CD14-positive monocyte (primary cell): ENCODE measurements around the gene SLC35E4. TPM values are rescaled to one million over a fixed set of nuclear protein-coding genes. Genes with fewer than 3 reads are reported as not detected.

Experiments used
- DNase-seq, 3 donors: peaks; one replicate each; pipeline ENCODE4 v3.0.0-alpha.2; 2011 to 2022
- H2AFZ ChIP-seq: 2 replicates; pipeline ENCODE4 v1.6.0; 2012; ENCODE audit warnings: mild to moderate bottlenecking, low read depth, low read length, inconsistent platforms; ENCODE audit not compliant: insufficient read depth, poor library complexity, severe bottlenecking
- H3K27ac ChIP-seq, 2 donors: 1 replicate in 1 of 2; 2 replicates in 1 of 2; pipeline ENCODE4 v1.5.1; 2012 to 2013; ENCODE audit warnings: low read length in 2 of 2, control low read depth in 1 of 2, inconsistent platforms in 1 of 2, low read depth in 1 of 2, mild to moderate bottlenecking in 1 of 2
- H3K27me3 ChIP-seq, 2 donors: one replicate each; pipeline versions ENCODE4 v1.6.0 to v1.6.1; 2011 to 2013; ENCODE audit warnings: low read length in 2 of 2; ENCODE audit not compliant: control insufficient read depth in 2 of 2, insufficient read depth in 2 of 2
- H3K36me3 ChIP-seq, 2 donors: replicated peaks in 1 of 2; 1 replicate in 1 of 2; 2 replicates in 1 of 2; pipeline versions ENCODE4 v1.5.1 to v1.6.1; 2012 to 2013; ENCODE audit warnings: low read length in 2 of 2, control low read depth in 1 of 2, inconsistent platforms in 1 of 2, mild to moderate bottlenecking in 1 of 2; ENCODE audit not compliant: insufficient read depth in 2 of 2, control insufficient read depth in 1 of 2
- H3K4me1 ChIP-seq, 2 donors: 1 replicate in 1 of 2; 2 replicates in 1 of 2; pipeline versions ENCODE4 v1.5.1 to v1.6.1; 2012 to 2013; ENCODE audit warnings: low read length in 2 of 2, control low read depth in 1 of 2, inconsistent platforms in 1 of 2, mild to moderate bottlenecking in 1 of 2, moderate library complexity in 1 of 2; ENCODE audit not compliant: insufficient read depth in 2 of 2, control insufficient read depth in 1 of 2
- H3K4me2 ChIP-seq: replicated peaks from 2 replicates; pipeline ENCODE3; 2012; ENCODE audit warnings: low read length, moderate library complexity, mild to moderate bottlenecking; ENCODE audit not compliant: poor library complexity, severe bottlenecking; ENCODE audit errors: extremely low read depth
- H3K4me3 ChIP-seq, 3 experiments: fragments of 200-600 bp in 1 of 3; sonication (generic) in 1 of 3; replicated peaks in 1 of 3; 1 replicate in 2 of 3; 2 replicates in 1 of 3; pipeline ENCODE4 v1.5.1; 2011 to 2013; ENCODE audit warnings: low read length in 3 of 3, mild to moderate bottlenecking in 3 of 3, control low read depth in 2 of 3, low read depth in 2 of 3, inconsistent platforms in 1 of 3, moderate library complexity in 1 of 3
- H3K79me2 ChIP-seq: 2 replicates; pipeline ENCODE4 v1.6.0; 2012; ENCODE audit warnings: mild to moderate bottlenecking, control low read depth, inconsistent platforms, low read length, moderate library complexity; ENCODE audit not compliant: insufficient read depth
- H3K9ac ChIP-seq: 2 replicates; pipeline ENCODE4 v1.6.0; 2017; ENCODE audit warnings: low read length, mild to moderate bottlenecking; ENCODE audit not compliant: insufficient read depth, poor library complexity, severe bottlenecking
- H3K9me3 ChIP-seq, 2 donors: replicated peaks in 1 of 2; 1 replicate in 1 of 2; 2 replicates in 1 of 2; pipeline versions ENCODE4 v1.5.1 to v1.6.1; 2012 to 2013; ENCODE audit warnings: low read length in 2 of 2, control low read depth in 1 of 2; ENCODE audit not compliant: control insufficient read depth in 1 of 2, insufficient read depth in 1 of 2
- H4K20me1 ChIP-seq: 2 replicates; pipeline ENCODE4 v1.6.0; 2012; ENCODE audit warnings: mild to moderate bottlenecking, low read length, control low read depth, moderate library complexity; ENCODE audit not compliant: insufficient read depth
- H3K27ac Mint-ChIP-seq, 7 donors: one replicate each; pipeline ENCODE4 v1.8.0; 2020; ENCODE audit warnings: mild to moderate bottlenecking in 7 of 7, mixed read lengths in 7 of 7, moderate library complexity in 6 of 7, inconsistent platforms in 2 of 7
- H3K27me3 Mint-ChIP-seq, 3 donors: one replicate each; pipeline ENCODE4 v1.8.0; 2021 to 2022; ENCODE audit warnings: low read depth in 3 of 3, mild to moderate bottlenecking in 3 of 3, mixed read lengths in 3 of 3, moderate library complexity in 3 of 3, inconsistent platforms in 1 of 3
- H3K36me3 Mint-ChIP-seq, 2 donors: one replicate each; pipeline ENCODE4 v1.8.0; 2020; ENCODE audit warnings: mixed read lengths in 2 of 2, inconsistent platforms in 1 of 2, mild to moderate bottlenecking in 1 of 2
- H3K4me1 Mint-ChIP-seq: one replicate; pipeline ENCODE4 v1.8.0; 2020; ENCODE audit warnings: mild to moderate bottlenecking, mixed read lengths
- H3K4me3 Mint-ChIP-seq, 2 donors: one replicate each; pipeline ENCODE4 v1.8.0; 2020; ENCODE audit warnings: mild to moderate bottlenecking in 2 of 2, mixed read lengths in 2 of 2, moderate library complexity in 1 of 2
- H3K9me3 Mint-ChIP-seq, 7 donors: one replicate each; pipeline ENCODE4 v1.8.0; 2020 to 2022; ENCODE audit warnings: mixed read lengths in 7 of 7, mild to moderate bottlenecking in 6 of 7, moderate library complexity in 6 of 7, inconsistent platforms in 2 of 7
- CTCF ChIP-seq: fragments of 200-600 bp; IDR thresholded peaks from one replicate; pipeline ENCODE4 v1.8.0; 2022; ENCODE audit warnings: antibody characterized with exemption, mild to moderate bottlenecking
- WGBS: methylation state at CpG from one replicate; pipeline ENCODE4 v1.1.5; 2013; ENCODE audit warnings: missing lambda C conversion rate; ENCODE audit not compliant: insufficient coverage; 5-methylcytosine and 5-hydroxymethylcytosine counted together
- intact Hi-C, 2 donors: fragments of 100-400 bp; cut with micrococcal nuclease; formaldehyde crosslinking; loops; one replicate each; pipeline versions ENCODE4 v1.15.0 to v1.15.1; 2023
- polyA plus RNA-seq, 3 donors: library from polyadenylated mRNA; depleted of rRNA in 1 of 3; unstranded in 2 of 3; stranded (reverse) in 1 of 3; fragments of 300-500 nt in 2 of 3; fragments of >200 nt in 1 of 3; fragmentation: Illumina TruSeq in 2 of 3; gene quantifications; 1 replicate in 2 of 3; 2 replicates in 1 of 3; pipeline ENCODE4 v1.2.3, GENCODE V29; 2012 to 2021

Gene SLC35E4
- polyA plus RNA-seq, 3 donors: 1.4 to 2.4 (median 1.6) TPM

DNA sequence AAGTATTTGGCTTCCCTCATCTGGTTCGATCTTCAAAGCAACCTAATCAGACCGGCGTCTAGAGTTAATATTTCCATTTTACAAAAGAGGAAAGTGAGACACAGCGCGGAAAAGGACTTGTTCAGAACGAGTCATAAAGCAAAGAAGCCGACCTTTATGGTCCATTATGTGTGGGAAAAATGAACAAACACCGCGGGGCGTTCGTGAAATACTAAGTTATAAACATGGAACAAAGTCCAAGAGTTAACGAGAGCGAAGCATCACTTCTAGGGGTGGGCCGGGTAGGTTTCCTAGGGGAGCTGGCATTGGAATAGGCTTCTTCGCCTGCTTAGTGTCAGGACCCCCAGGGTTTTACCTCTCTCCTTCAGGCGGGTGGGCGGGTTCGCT is 31.5 kb downstream of the SLC35E4 start:
- no peaks in the 10 kb centered on the region for H3K9me3 ChIP-seq
- Mint-ChIP-seq H3K4me3 (peak overlapping the region; percentile 91 to 97), H3K9me3 (peaks cover 0 to 1% (median 0%) of the 10 kb centered on the region in 7 donors), H3K27ac (peak overlapping the region; percentile 77 to 94 (median 91)), H3K27me3 (peaks cover 12 to 23% (median 17%) of the 10 kb centered on the region in 3 donors), H3K36me3 (peaks cover 30 to 31% of the 10 kb centered on the region in 2 donors), H3K4me1 (peaks cover 19% of the 10 kb centered on the region)
- peaks cover 6 to 11% of the 10 kb centered on the region in 2 donors for H3K27me3 ChIP-seq
- intact Hi-C loops: loop anchor here (1.0 to 5.0 kb wide), 2 partner anchors 32 to 75 kb away; partner anchors contain the start of genes PES1 (in 1 of the 2) and SLC35E4 (in 1 of the 2)
- H3K36me3 ChIP-seq: peaks cover 28 to 36% of the 10 kb centered on the region in 2 donors
- peak overlapping the region; percentile 92 for H2AFZ ChIP-seq
- H3K4me1 ChIP-seq: peaks cover 19 to 26% of the 10 kb centered on the region in 2 donors
- WGBS: 3% methylated on average over 17 of the region's 18 CpGs
- H4K20me1 ChIP-seq: peaks cover 12% of the 10 kb centered on the region
- peak overlapping the region; percentile 80 to 93 (median 92) for H3K4me3 ChIP-seq
- peak in 1 of 3 donors; percentile 10 for DNase-seq
- H3K4me2 ChIP-seq: peak overlapping the region; percentile 89
- peaks cover 4% of the 10 kb centered on the region for H3K79me2 ChIP-seq
- TF ChIP-seq CTCF: no peak
- H3K27ac ChIP-seq: peak overlapping the region; percentile 43 to 88
- H3K9ac ChIP-seq: peak overlapping the region; percentile 77

- Mint-ChIP-seq H3K36me3 (peaks cover 24 to 25% of the 10 kb centered on the region in 2 donors), H3K4me3 (peak within 1 kb of the TSS; percentile 91 to 97), H3K27me3 (peaks cover 12 to 23% (median 17%) of the 10 kb centered on the region in 3 donors), H3K9me3 (peaks cover 0 to 2% (median 0%) of the 10 kb centered on the region in 7 donors), H3K27ac (peak within 1 kb of the TSS; percentile 77 to 94 (median 91)), H3K4me1 (peaks cover 25% of the 10 kb centered on the region)
- Histone ChIP-seq H3K9ac (peak within 1 kb of the TSS; percentile 77), H3K36me3 (peaks cover 21 to 30% of the 10 kb centered on the region in 2 donors), H3K4me1 (peaks cover 19 to 26% of the 10 kb centered on the region in 2 donors), H3K27me3 (peaks cover 6 to 11% of the 10 kb centered on the region in 2 donors), H3K27ac (peak within 1 kb of the TSS; percentile 43 to 88), H3K4me2 (peak within 1 kb of the TSS; percentile 89), H3K9me3 (no peaks in the 10 kb centered on the region), H4K20me1 (peaks cover 12% of the 10 kb centered on the region), H3K79me2 (peaks cover 4% of the 10 kb centered on the region), H2AFZ (peak within 1 kb of the TSS; percentile 92), H3K4me3 (peak within 1 kb of the TSS; percentile 80 to 93 (median 92))
- TF ChIP-seq CTCF: peak; percentile 65
- DNase-seq: peak; percentile 90 to 92 (median 90)
- intact Hi-C loops: loop anchor here (1.0 to 5.0 kb wide), 2 partner anchors 32 to 75 kb away; partner anchors contain the start of genes PES1 (in 1 of the 2) and SLC35E4 (in 1 of the 2)
- WGBS: under 1% methylated on average over 76 of the region's 77 CpGs
Measured at GRCh38 chr22:30667494-30668385, 32.2 kb downstream of the SLC35E4 start, which contains the start of gene DUSP18. DUSP18 (minus strand) TSS chr22:30667875; CDS start chr22:30664003, 3,872 bp downstream.
